Measurements from ENCODE around the gene PTPRE.

PTPRE gene

DNA sequence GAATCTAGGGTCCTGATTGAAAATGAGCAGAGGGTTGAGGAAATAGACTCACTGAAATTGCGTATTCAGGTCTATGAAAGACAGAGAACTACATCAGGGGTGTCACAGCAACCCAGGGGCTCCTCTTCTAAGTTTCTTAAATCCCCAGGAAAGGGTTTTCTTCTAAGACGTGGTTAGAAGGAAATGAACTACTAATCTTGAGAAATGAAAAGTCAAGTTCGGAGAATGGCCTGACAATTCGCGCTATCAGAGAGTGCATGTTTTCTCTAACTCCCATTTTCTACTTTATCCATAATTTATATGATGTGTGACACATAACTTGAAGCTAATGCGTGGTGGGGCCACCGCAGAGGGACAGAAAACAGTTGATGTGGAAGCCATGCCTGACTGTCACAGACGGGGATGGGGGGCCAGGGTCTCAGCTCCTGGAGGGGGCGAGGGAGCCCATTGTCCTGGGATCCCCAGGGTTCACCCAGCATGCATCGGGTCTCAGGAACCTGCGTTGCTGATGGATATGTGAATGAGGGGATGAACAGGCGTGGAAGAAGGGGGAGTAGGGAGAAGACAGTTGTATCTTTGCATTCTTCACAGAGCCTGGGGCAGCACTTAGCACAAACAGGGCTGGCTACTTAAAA is 86.3 kb downstream of the PTPRE start:
- Histone ChIP-seq H3K4me3 (ENCODE audit: low read length in 2 of 2) (no peak overlapping the region), H3K36me3 (ENCODE audit: control insufficient read depth in 2 of 2, insufficient read depth in 2 of 2, low read length in 2 of 2) (no peaks in the 10 kb centered on the region), H3K9ac (ENCODE audit: low read depth in 1 of 2, low read length in 2 of 2) (no peak overlapping the region), H3K27ac (ENCODE audit: low read depth in 2 of 2, low read length in 2 of 2) (no peak overlapping the region), H3K27me3 (ENCODE audit: control insufficient read depth in 2 of 2, insufficient read depth in 2 of 2, low read length in 2 of 2) (no peaks in the 10 kb centered on the region), H3K9me3 (ENCODE audit: control insufficient read depth in 2 of 2, low read length in 2 of 2) (no peaks in the 10 kb centered on the region), H3K4me1 (ENCODE audit: control insufficient read depth in 2 of 2, insufficient read depth in 2 of 2, low read length in 2 of 2) (peaks cover 5 to 6% of the 10 kb centered on the region in 2 donors)

- H3K4me1 ChIP-seq (ENCODE audit: control insufficient read depth in 2 of 2, insufficient read depth in 2 of 2, low read length in 2 of 2), result peaks cover 0 to 3% of the 10 kb centered on the region in 2 donors
- H3K27ac ChIP-seq (ENCODE audit: low read depth in 2 of 2, low read length in 2 of 2), result no peak overlapping the region
- no peaks in the 10 kb centered on the region for H3K27me3 ChIP-seq (ENCODE audit: control insufficient read depth in 2 of 2, insufficient read depth in 2 of 2, low read length in 2 of 2)
These were observed 89.0 kb downstream of the PTPRE start for GRCh38 chr10:127995939-127996338.

DNA sequence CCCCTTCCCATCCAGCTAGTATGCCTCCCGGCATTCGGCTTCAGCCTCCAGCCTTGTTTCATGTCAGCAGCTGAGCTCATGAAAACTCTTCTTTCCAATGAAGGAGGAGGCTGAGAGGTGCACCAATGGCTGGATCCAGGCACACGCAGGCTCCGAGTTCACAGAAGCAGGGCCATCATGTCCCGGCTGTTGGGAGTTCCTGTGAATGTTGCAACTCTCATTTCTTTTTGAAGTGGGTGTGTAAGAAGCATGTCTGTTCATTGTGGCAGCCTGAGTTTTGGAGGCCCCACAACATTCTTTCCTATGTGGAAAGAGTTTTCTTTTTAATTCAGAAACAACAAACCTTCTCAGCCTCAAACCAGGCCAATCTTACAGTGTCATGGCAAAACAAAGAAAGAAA is 89.7 kb downstream of the PTPRE start:
- Histone ChIP-seq H3K9me3 (ENCODE audit: control insufficient read depth in 2 of 2, low read length in 2 of 2) (no peaks in the 10 kb centered on the region), H3K4me3 (ENCODE audit: low read length in 2 of 2) (no peak overlapping the region), H3K9ac (ENCODE audit: low read depth in 1 of 2, low read length in 2 of 2) (no peak overlapping the region), H3K4me1 (ENCODE audit: control insufficient read depth in 2 of 2, insufficient read depth in 2 of 2, low read length in 2 of 2) (peaks cover 0 to 3% of the 10 kb centered on the region in 2 donors), H3K27me3 (ENCODE audit: control insufficient read depth in 2 of 2, insufficient read depth in 2 of 2, low read length in 2 of 2) (no peaks in the 10 kb centered on the region), H3K27ac (ENCODE audit: low read depth in 2 of 2, low read length in 2 of 2) (no peak overlapping the region), H3K36me3 (ENCODE audit: control insufficient read depth in 2 of 2, insufficient read depth in 2 of 2, low read length in 2 of 2) (no peaks in the 10 kb centered on the region)

More at GRCh38 chr10:127995939-127996338, 89.0 kb downstream of the PTPRE start:
- no peaks in the 10 kb centered on the region for H3K36me3 ChIP-seq (ENCODE audit: control insufficient read depth in 2 of 2, insufficient read depth in 2 of 2, low read length in 2 of 2)
- no peaks in the 10 kb centered on the region for H3K9me3 ChIP-seq (ENCODE audit: control insufficient read depth in 2 of 2, low read length in 2 of 2)
- no peak overlapping the region for H3K9ac ChIP-seq (ENCODE audit: low read depth in 1 of 2, low read length in 2 of 2)
- H3K4me3 ChIP-seq (ENCODE audit: low read length in 2 of 2), result no peak overlapping the region

DNA sequence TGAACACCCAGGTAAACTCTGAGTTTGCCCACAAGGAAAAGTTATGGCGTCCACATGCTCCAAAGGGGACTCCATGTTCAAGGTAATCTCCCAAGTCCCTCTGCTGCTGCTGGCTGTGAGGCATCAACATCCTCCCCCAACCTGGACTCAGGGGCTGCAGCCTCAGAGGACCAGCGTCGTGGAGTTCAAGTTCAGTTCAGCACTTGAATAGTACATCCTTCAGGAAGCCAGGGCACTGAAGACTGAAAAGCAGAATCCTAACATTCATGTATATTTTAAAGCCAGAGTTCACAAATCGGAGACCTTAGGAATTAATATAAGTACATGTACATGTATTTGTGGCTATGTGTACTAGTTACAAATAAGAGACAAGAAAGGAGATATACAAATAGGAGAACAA is 90.4 kb downstream of the PTPRE start:
- Histone ChIP-seq H3K27me3 (ENCODE audit: control insufficient read depth in 2 of 2, insufficient read depth in 2 of 2, low read length in 2 of 2) (no peaks in the 10 kb centered on the region), H3K9me3 (ENCODE audit: control insufficient read depth in 2 of 2, low read length in 2 of 2) (no peaks in the 10 kb centered on the region), H3K9ac (ENCODE audit: low read depth in 1 of 2, low read length in 2 of 2) (no peak overlapping the region), H3K27ac (ENCODE audit: low read depth in 2 of 2, low read length in 2 of 2) (no peak overlapping the region), H3K4me1 (ENCODE audit: control insufficient read depth in 2 of 2, insufficient read depth in 2 of 2, low read length in 2 of 2) (no peaks in the 10 kb centered on the region), H3K4me3 (ENCODE audit: low read length in 2 of 2) (no peak overlapping the region), H3K36me3 (ENCODE audit: control insufficient read depth in 2 of 2, insufficient read depth in 2 of 2, low read length in 2 of 2) (no peaks in the 10 kb centered on the region)

- no peaks in the 10 kb centered on the region for H3K9me3 ChIP-seq (ENCODE audit: control insufficient read depth in 2 of 2, low read length in 2 of 2)
- H3K4me3 ChIP-seq (ENCODE audit: low read length in 2 of 2), result no peak overlapping the region
- H3K4me1 ChIP-seq (ENCODE audit: control insufficient read depth in 2 of 2, insufficient read depth in 2 of 2, low read length in 2 of 2), result no peaks in the 10 kb centered on the region
- H3K9ac ChIP-seq (ENCODE audit: low read depth in 1 of 2, low read length in 2 of 2), result no peak overlapping the region
- H3K36me3 ChIP-seq (ENCODE audit: control insufficient read depth in 2 of 2, insufficient read depth in 2 of 2, low read length in 2 of 2), result no peaks in the 10 kb centered on the region
- no peak overlapping the region for H3K27ac ChIP-seq (ENCODE audit: low read depth in 2 of 2, low read length in 2 of 2)
- H3K27me3 ChIP-seq (ENCODE audit: control insufficient read depth in 2 of 2, insufficient read depth in 2 of 2, low read length in 2 of 2), result no peaks in the 10 kb centered on the region
These were observed 91.0 kb downstream of the PTPRE start for GRCh38 chr10:127997937-127998336.

DNA sequence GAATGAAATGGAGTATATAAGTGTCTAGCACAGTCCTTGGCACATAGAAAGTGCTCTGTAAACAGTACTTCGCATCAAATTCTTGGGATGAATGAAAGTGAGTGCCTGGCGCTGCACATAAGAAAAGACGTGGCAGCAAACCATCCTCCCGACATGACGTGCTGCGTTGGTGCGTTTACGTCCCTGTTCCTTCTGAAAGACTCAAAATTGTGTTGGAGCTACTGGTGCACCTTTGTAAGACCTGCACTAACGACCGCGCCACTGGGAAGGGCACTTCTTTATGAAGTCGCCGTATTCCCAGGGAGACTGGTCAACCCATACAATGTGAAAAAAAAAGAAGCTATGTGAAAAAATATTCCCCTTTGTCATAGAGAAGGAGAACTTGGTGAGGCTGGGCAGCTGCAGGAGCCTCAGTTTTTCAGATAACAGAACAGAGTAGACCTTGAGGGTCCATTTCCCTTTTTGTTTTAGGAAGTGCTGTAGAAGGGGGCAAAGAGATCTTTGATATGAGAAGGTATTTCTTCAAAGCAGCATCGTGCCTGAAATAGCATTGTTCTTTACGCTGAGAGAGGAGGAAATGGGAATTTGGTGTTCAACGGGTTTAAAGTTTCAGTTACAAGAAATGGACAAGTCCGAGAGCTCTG is 91.7 kb downstream of the PTPRE start:
- Histone ChIP-seq H3K9me3 (ENCODE audit: control insufficient read depth in 2 of 2, low read length in 2 of 2) (no peaks in the 10 kb centered on the region), H3K27me3 (ENCODE audit: control insufficient read depth in 2 of 2, insufficient read depth in 2 of 2, low read length in 2 of 2) (no peaks in the 10 kb centered on the region), H3K27ac (ENCODE audit: low read depth in 2 of 2, low read length in 2 of 2) (no peak overlapping the region), H3K4me1 (ENCODE audit: control insufficient read depth in 2 of 2, insufficient read depth in 2 of 2, low read length in 2 of 2) (no peaks in the 10 kb centered on the region), H3K4me3 (ENCODE audit: low read length in 2 of 2) (no peak overlapping the region), H3K9ac (ENCODE audit: low read depth in 1 of 2, low read length in 2 of 2) (no peak overlapping the region), H3K36me3 (ENCODE audit: control insufficient read depth in 2 of 2, insufficient read depth in 2 of 2, low read length in 2 of 2) (no peaks in the 10 kb centered on the region)

DNA sequence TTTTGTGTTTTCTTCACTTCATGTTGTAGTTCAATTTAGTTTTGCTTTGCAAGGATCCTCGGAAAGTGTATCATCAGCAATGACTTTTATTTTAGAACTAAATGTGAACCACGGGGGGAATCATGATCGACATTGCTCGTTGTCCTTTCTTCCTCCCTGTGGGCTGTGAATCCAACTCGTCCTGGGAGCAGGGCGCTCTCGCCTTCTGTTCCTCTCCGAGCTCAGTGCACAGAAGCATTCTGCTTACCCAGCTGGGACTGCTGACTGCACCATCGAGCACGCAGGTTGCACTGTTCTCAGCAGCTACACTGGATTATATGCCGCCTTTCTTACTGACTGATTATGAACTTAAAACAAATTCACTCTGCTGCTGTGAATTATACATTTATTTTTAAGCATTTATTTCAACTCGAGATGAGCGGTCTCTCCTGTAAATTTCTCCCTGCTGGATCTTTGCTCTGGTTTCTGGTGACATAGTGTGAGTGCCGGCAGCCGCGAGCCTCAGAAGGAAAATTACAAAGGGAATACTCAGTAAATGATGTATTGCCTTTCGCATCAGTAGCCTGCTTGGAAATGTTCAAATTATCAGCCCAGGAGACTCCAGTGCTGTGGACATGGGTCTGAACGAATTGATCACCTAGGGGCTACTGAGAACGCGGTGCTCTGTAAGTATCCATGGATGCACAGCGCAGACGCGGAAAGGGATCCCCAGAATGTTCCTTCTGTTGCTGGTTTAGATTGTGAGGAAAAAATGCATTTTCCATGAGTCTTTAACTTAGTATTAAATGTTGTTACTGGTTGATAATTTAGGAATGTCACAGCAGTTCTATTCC is 92.6 kb downstream of the PTPRE start:
- Histone ChIP-seq H3K9me3 (ENCODE audit: control insufficient read depth in 2 of 2, low read length in 2 of 2) (no peaks in the 10 kb centered on the region), H3K27ac (ENCODE audit: low read depth in 2 of 2, low read length in 2 of 2) (no peak overlapping the region), H3K36me3 (ENCODE audit: control insufficient read depth in 2 of 2, insufficient read depth in 2 of 2, low read length in 2 of 2) (no peaks in the 10 kb centered on the region), H3K9ac (ENCODE audit: low read depth in 1 of 2, low read length in 2 of 2) (peak overlapping the region in 1 of 2 donors; percentile 11), H3K4me3 (ENCODE audit: low read length in 2 of 2) (no peak overlapping the region), H3K27me3 (ENCODE audit: control insufficient read depth in 2 of 2, insufficient read depth in 2 of 2, low read length in 2 of 2) (no peaks in the 10 kb centered on the region), H3K4me1 (ENCODE audit: control insufficient read depth in 2 of 2, insufficient read depth in 2 of 2, low read length in 2 of 2) (no peaks in the 10 kb centered on the region)

- peak overlapping the region in 1 of 2 donors; percentile 16 for H3K27ac ChIP-seq (ENCODE audit: low read depth in 2 of 2, low read length in 2 of 2)
- no peaks in the 10 kb centered on the region for H3K9me3 ChIP-seq (ENCODE audit: control insufficient read depth in 2 of 2, low read length in 2 of 2)
- no peaks in the 10 kb centered on the region for H3K36me3 ChIP-seq (ENCODE audit: control insufficient read depth in 2 of 2, insufficient read depth in 2 of 2, low read length in 2 of 2)
- no peaks in the 10 kb centered on the region for H3K4me1 ChIP-seq (ENCODE audit: control insufficient read depth in 2 of 2, insufficient read depth in 2 of 2, low read length in 2 of 2)
- no peak overlapping the region for H3K9ac ChIP-seq (ENCODE audit: low read depth in 1 of 2, low read length in 2 of 2)
- no peaks in the 10 kb centered on the region for H3K27me3 ChIP-seq (ENCODE audit: control insufficient read depth in 2 of 2, insufficient read depth in 2 of 2, low read length in 2 of 2)
- no peak overlapping the region for H3K4me3 ChIP-seq (ENCODE audit: low read length in 2 of 2)
These were observed 93.8 kb downstream of the PTPRE start for GRCh38 chr10:128000471-128001362.

- no peaks in the 10 kb centered on the region for H3K27me3 ChIP-seq (ENCODE audit: control insufficient read depth in 2 of 2, insufficient read depth in 2 of 2, low read length in 2 of 2)
These were observed 94.5 kb downstream of the PTPRE start for GRCh38 chr10:128001363-128001745.

More at GRCh38 chr10:128001363-128001745, 94.5 kb downstream of the PTPRE start:
- no peak overlapping the region for H3K9ac ChIP-seq (ENCODE audit: low read depth in 1 of 2, low read length in 2 of 2)
- H3K4me1 ChIP-seq (ENCODE audit: control insufficient read depth in 2 of 2, insufficient read depth in 2 of 2, low read length in 2 of 2), result no peaks in the 10 kb centered on the region
- H3K9me3 ChIP-seq (ENCODE audit: control insufficient read depth in 2 of 2, low read length in 2 of 2), result no peaks in the 10 kb centered on the region
- no peaks in the 10 kb centered on the region for H3K36me3 ChIP-seq (ENCODE audit: control insufficient read depth in 2 of 2, insufficient read depth in 2 of 2, low read length in 2 of 2)
- no peak overlapping the region for H3K4me3 ChIP-seq (ENCODE audit: low read length in 2 of 2)
- H3K27ac ChIP-seq (ENCODE audit: low read depth in 2 of 2, low read length in 2 of 2), result peak overlapping the region in 1 of 2 donors; percentile 16
